ENCODE results near the gene ZNF682.
"Not testable (repeated sequence)": the region's sequence is repeated elsewhere in the genome, so short reads cannot be mapped to it uniquely, and the experiment has no call there.

DNA sequence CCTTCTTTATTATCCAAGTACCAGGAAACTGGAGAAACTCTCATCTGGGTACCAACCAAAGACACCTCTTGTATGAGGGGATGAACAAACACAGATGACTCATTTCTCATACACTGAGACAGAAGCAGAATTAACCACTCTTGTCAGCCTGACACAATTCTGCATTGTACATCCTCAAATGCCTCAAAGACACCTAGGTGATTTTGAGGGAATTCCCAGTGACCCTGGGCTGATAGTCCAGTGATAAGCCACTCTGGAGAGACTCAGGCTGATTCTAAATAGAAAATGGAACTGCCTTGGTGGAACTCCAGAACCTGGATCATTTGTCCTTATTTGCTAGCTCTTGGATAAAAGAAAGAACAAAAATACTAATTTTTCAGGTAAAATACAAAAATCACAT is 19.4 kb upstream of the ZNF682 start:
- not testable (repeated sequence) for TF ChIP-seq POLR2A, EP300, POLR2AphosphoS5 (IDR thresholded peaks at IDR 0.05)

Measured in upper lobe of left lung (tissue), 4 donors.